Hepatocyte (in vitro differentiated cells): ENCODE measurements around the gene HEPN1. TPM values are rescaled to one million over a fixed set of nuclear protein-coding genes. Genes with fewer than 3 reads are reported as not detected.

Experiments used
- DNase-seq: peaks from one replicate; pipeline ENCODE4 v3.0.0-alpha.2; 2016; ENCODE audit warnings: low spot score
- H2AFZ ChIP-seq: fragments of 200-600 bp; sonication (generic); 2 replicates; pipeline ENCODE4 v1.6.0; 2016; ENCODE audit warnings: antibody characterized with exemption, mild to moderate bottlenecking
- H3K27ac ChIP-seq: fragments of 200-600 bp; sonication (generic); 2 replicates; pipeline ENCODE4 v1.5.1; 2016; ENCODE audit warnings: mild to moderate bottlenecking
- H3K27me3 ChIP-seq: fragments of 200-600 bp; sonication (generic); 2 replicates; pipeline ENCODE4 v1.6.1; 2016
- H3K36me3 ChIP-seq: fragments of 200-600 bp; sonication (generic); replicated peaks from 2 replicates; pipeline ENCODE4 v1.5.1; 2016; ENCODE audit warnings: low read depth; ENCODE audit not compliant: insufficient read depth
- H3K4me1 ChIP-seq: fragments of 200-600 bp; sonication (generic); 2 replicates; pipeline ENCODE4 v1.5.1; 2016; ENCODE audit warnings: mild to moderate bottlenecking, moderate library complexity; ENCODE audit not compliant: insufficient read depth
- H3K4me2 ChIP-seq: fragments of 200-600 bp; sonication (generic); 2 replicates; pipeline ENCODE4 v1.6.0; 2016
- H3K4me3 ChIP-seq: fragments of 200-600 bp; sonication (generic); 2 replicates; pipeline ENCODE4 v1.5.1; 2016; ENCODE audit warnings: mild to moderate bottlenecking
- H3K79me2 ChIP-seq: fragments of 200-600 bp; sonication (generic); 2 replicates; pipeline ENCODE4 v1.6.0; 2017; ENCODE audit warnings: mild to moderate bottlenecking
- H3K9me2 ChIP-seq: fragments of 200-600 bp; sonication (generic); replicated peaks from 2 replicates; pipeline ENCODE4 v1.6.0; 2017; ENCODE audit warnings: mild to moderate bottlenecking; ENCODE audit not compliant: insufficient read depth
- H3K9me3 ChIP-seq: fragments of 200-600 bp; sonication (generic); 2 replicates; pipeline ENCODE4 v1.5.1; 2016; ENCODE audit warnings: low read depth, mild to moderate bottlenecking
- H4K20me1 ChIP-seq: fragments of 200-600 bp; sonication (generic); 2 replicates; pipeline ENCODE4 v1.6.0; 2016; ENCODE audit warnings: mild to moderate bottlenecking; ENCODE audit not compliant: insufficient read depth, poor library complexity, severe bottlenecking
- CTCF ChIP-seq: fragments of 200-600 bp; sonication (generic); IDR thresholded peaks from 2 replicates; pipeline ENCODE4 v1.5.1; 2016; ENCODE audit warnings: antibody characterized with exemption, mild to moderate bottlenecking; ENCODE audit not compliant: poor library complexity
- EZH2 ChIP-seq: fragments of 200-600 bp; sonication (generic); IDR thresholded peaks from 2 replicates; pipeline ENCODE4 v1.6.1; 2016; ENCODE audit warnings: antibody characterized with exemption, mild to moderate bottlenecking, borderline replicate concordance
- EZH2phosphoT487 ChIP-seq: fragments of 200-600 bp; sonication (generic); IDR thresholded peaks from one replicate; pipeline ENCODE4 v1.6.1; 2018; ENCODE audit warnings: antibody characterized with exemption, mild to moderate bottlenecking, low read depth, moderate library complexity; ENCODE audit not compliant: unreplicated experiment, severe bottlenecking
- WGBS: methylation state at CpG from one replicate; pipeline ENCODE4 v1.1.6; 2016; ENCODE audit warnings: low lambda C conversion rate; ENCODE audit errors: missing lambda C conversion rate; 5-methylcytosine and 5-hydroxymethylcytosine counted together
- polyA plus RNA-seq: library from polyadenylated mRNA; unstranded; fragments of >200 nt; fragmentation: Nextera tagmentation; extraction: Ambion mirVana; gene quantifications from 2 replicates; pipeline ENCODE4 v1.2.1, GENCODE V29; 2016
- total RNA-seq: library from RNA; depleted of rRNA; stranded (reverse); fragments of >200 nt; gene quantifications from 2 replicates; pipeline ENCODE4 v1.2.3, GENCODE V29; 2014

HEPN1 gene
- total and polyA plus RNA-seq, 2 experiments from 2014 or later: not detected

GRCh38 chr11:124897674-124898262 is 21.3 kb upstream of the HEPN1 start, which contains the start of gene ROBO4:
TSS of gene ROBO4 (minus strand) at chr11:124897865. CDS start at chr11:124897795, 70 bp downstream.
- Histone ChIP-seq H4K20me1 (no peaks in the 10 kb centered on the region), H3K9me2 (no peaks in the 10 kb centered on the region), H3K27me3 (peaks cover 29% of the 10 kb centered on the region), H3K4me3 (no peak within 1 kb of the TSS), H3K27ac (peak within 1 kb of the TSS; percentile 71), H3K36me3 (no peaks in the 10 kb centered on the region), H3K79me2 (no peaks in the 10 kb centered on the region), H3K4me2 (no peak within 1 kb of the TSS), H3K9me3 (no peaks in the 10 kb centered on the region), H2AFZ (peak within 1 kb of the TSS; percentile 58), H3K4me1 (no peaks in the 10 kb centered on the region)
- WGBS: 73% methylated on average over 12 of the region's 12 CpGs
- no peak for DNase-seq
- TF ChIP-seq CTCF (no peak), EZH2phosphoT487 (no peak), EZH2 (no peak)

- Histone ChIP-seq H3K9me3 (no peaks in the 10 kb centered on the region), H3K4me3 (no peak overlapping the region), H2AFZ (peak overlapping the region; percentile 58), H3K27me3 (peaks cover 32% of the 10 kb centered on the region), H3K79me2 (no peaks in the 10 kb centered on the region), H3K36me3 (no peaks in the 10 kb centered on the region), H4K20me1 (no peaks in the 10 kb centered on the region), H3K4me2 (no peak overlapping the region), H3K9me2 (no peaks in the 10 kb centered on the region), H3K27ac (peak overlapping the region; percentile 71), H3K4me1 (no peaks in the 10 kb centered on the region)
- 66% methylated on average over 3 of the region's 3 CpGs for WGBS
- no peak for TF ChIP-seq EZH2
- TF ChIP-seq EZH2phosphoT487: no peak
- no peak for TF ChIP-seq CTCF
- no peak for DNase-seq
Measured at GRCh38 chr11:124898263-124898680, 20.8 kb upstream of the HEPN1 start.

GRCh38 chr11:124898711-124899110 is 20.3 kb upstream of the HEPN1 start:
- Histone ChIP-seq H3K4me3 (no peak overlapping the region), H3K36me3 (no peaks in the 10 kb centered on the region), H3K4me2 (no peak overlapping the region), H3K79me2 (no peaks in the 10 kb centered on the region), H3K27me3 (peaks cover 36% of the 10 kb centered on the region), H3K9me2 (no peaks in the 10 kb centered on the region), H3K9me3 (no peaks in the 10 kb centered on the region), H4K20me1 (no peaks in the 10 kb centered on the region), H2AFZ (peak overlapping the region; percentile 58), H3K27ac (peak overlapping the region; percentile 71), H3K4me1 (no peaks in the 10 kb centered on the region)
- TF ChIP-seq EZH2: no peak
- TF ChIP-seq EZH2phosphoT487: no peak
- TF ChIP-seq CTCF: no peak
- no peak for DNase-seq
- 61% methylated on average over 5 of the region's 5 CpGs for WGBS
